ENCODE data around the gene CLOCK.

Gene CLOCK

GRCh38 chr4:55483315-55483714, 63.4 kb downstream of the CLOCK start:
- DNase-seq (ENCODE audit: low spot score), result no peak

GRCh38 chr4:55475394-55476243, 71.1 kb downstream of the CLOCK start:
- DNase-seq (ENCODE audit: low spot score), result no peak

- DNase-seq (ENCODE audit: low spot score), result no peak
Measured at GRCh38 chr4:55469979-55470378, 76.7 kb downstream of the CLOCK start.

DNA sequence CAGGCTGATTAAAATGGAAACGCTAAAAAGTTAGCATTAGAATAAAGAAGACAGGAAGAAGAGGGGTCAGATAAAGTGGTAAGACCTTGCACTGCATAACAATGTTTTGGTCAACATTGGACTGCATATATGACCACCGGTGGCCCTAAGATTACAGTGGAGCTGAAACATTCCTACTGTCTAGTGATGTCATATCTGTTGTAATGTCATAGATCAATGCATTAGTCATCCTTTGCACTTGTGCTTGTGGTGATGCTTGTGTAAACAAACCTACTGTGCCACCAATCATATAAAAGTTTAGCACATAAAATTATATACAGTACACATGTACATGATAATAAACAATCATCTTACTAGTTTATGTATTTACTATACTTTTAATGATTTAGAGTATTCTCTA, 78.0 kb downstream of the CLOCK start:
- no peak for DNase-seq (ENCODE audit: low spot score)

DNA sequence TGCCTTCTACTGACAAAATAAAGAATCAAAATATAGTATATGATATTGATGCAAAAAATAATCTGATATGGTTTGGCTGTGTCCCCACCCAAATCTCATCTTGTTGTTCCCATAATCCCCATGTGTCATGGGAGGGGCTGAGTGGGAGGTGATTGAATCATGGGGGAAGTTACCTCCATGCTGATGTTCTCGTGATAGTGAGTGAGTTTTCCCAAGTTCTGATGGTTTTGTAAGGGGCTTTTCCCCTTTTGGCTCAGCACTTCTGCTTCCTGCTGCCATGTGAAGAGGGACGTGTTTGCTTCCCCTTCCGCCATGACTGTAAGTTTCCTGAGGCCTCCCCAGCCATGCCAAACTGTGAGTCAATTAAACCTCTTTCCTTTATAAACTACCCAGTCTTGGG, 80.7 kb downstream of the CLOCK start:
- no peak for DNase-seq (ENCODE audit: low spot score)

GRCh38 chr4:55458611-55459010, 88.1 kb downstream of the CLOCK start:
- DNase-seq (ENCODE audit: low spot score), result no peak

DNA sequence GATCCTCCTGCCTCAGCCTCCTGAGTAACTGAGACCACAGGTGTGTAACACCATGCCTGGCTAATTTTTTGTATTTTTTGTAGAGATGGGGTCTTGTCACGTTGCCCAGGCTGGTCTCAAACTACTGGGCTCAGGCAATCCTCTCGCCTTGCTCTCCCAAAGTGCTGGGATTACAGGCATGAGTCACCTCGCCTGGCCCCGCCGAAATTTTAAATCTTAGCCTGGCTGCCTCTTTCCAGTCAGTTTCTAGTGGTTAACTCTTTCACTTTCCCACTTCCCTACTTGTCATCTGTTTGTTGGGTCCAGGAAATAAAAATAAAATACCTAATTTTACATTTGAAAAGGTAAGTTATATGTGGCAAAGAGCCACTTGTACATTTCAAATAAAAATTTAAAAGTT, 88.5 kb downstream of the CLOCK start:
- no peak for DNase-seq (ENCODE audit: low spot score)

DNA sequence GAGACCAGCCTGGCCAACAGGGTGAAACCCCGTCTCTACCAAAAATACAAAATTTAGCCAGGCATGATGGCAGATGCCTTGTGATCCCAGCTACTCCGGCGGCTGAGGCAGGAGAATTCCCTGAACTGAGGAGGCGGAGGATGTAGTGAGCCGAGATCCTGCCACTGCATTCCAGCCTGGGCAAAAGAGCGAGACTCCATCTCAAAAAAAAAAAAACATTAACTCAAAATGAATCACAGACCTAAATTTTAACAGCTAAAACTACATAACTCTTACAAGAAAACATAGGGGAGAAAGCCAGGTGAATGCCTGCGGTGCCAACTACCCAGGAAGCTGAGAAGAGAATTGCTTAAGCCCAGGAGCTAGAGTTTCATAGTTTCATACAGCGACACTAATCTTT, 96.1 kb downstream of the CLOCK start:
- no peak for DNase-seq (ENCODE audit: low spot score)

DNA sequence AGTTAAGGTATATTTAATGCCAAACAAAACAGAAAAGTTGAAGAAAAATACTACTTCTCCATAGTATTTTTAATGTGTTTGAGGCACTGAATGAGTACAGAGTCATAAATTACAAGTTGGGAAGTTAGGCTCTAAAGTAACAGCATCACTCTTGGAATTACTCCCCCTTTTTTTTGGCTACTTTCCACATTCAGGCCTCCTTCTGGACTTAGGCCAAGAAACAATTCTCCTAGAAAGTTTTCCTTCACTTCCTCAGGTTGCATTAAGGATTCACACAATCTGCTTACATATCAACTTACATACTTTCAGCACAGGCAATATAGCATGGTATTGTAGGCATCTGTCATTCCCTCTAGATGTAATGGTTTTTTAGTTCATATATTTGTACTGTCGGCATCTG, 98.9 kb downstream of the CLOCK start:
- DNase-seq (ENCODE audit: low spot score), result no peak

GRCh38 chr4:55447108-55447708, 99.5 kb downstream of the CLOCK start:
- no peak for DNase-seq (ENCODE audit: low spot score)

DNA sequence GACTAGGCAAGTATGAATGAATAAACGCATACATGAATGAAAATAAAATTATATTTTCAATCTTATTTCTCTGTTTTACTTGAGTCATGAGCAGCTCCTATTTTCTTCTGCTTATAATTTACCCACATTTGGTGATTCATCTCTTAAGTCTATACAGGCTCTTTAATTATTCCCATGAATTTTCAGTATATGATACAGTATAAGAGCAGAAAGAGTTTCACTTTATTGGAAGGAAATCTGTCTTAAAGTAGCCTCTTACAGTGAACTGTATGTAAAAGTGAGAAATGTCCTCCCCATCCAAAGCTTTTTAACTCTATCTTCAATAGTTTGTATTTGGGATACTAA, 100.2 kb downstream of the CLOCK start:
- no peak for DNase-seq (ENCODE audit: low spot score)

- DNase-seq (ENCODE audit: low spot score), result no peak
Measured at GRCh38 chr4:55445921-55446577, 100.7 kb downstream of the CLOCK start.

DNA sequence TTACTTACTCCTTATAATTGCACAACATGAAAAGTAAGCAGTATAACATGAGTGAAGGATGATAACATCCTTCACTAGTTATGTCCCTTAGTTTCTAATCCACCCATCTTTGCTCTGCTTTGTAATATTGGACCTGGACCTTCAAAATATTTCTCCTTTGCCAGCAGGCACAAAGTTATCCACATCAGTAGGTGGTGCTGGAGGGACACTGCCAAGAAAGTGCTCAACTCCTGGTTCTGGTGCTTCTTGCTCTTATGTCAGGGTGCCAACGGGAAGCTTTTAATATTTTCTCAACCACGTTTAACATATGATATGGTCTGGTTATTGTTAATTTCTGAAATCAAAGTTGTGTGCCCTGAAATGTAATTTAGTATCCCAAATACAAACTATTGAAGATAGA, 101.9 kb downstream of the CLOCK start:
- no peak for DNase-seq (ENCODE audit: low spot score)

- no peak for DNase-seq (ENCODE audit: low spot score)
Measured at GRCh38 chr4:55442541-55442940, 104.2 kb downstream of the CLOCK start.

- DNase-seq (ENCODE audit: low spot score), result no peak
Measured at GRCh38 chr4:55440786-55441185, 105.9 kb downstream of the CLOCK start.

GRCh38 chr4:55439023-55439422, 107.7 kb downstream of the CLOCK start:
- DNase-seq (ENCODE audit: low spot score), result no peak

DNA sequence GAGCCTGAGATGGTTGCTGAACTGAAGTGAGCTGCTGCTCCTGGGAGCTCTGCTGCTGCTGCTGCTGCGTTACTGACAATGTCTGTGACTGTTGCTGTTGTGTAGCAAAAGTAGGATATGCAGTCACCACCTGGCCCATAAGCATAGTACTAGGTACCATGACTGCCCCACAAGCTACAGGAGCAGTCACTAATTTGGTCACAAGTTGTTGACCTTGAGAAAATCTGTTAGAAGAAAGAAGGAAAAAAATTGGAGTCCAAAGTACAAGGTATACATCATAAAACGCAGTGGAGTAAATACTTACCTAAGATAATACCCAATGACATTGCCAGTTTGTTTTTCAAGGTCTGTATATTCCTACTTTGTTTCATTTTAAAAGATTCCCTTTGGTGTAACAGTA, 108.4 kb downstream of the CLOCK start:
- no peak for DNase-seq (ENCODE audit: low spot score)

DNA sequence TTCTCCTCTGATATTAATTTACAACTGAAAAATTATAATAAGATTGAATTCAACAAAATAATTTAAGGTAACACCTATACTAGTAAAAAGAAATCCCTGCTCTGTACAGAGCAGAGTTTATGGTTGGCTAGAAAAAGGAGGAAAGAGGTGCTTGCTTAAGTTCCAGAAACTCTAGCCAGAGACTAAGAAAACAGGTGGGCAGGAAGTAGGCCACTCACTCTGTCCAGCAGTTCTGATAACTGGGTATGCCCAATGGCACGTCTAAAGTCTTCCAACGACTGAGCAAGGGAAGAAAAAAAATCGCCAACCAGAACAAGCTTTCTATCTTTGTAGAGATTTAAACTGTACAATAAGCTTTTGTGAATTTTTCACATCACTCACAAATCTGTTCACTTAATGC, 108.9 kb downstream of the CLOCK start:
- no peak for DNase-seq (ENCODE audit: low spot score)

DNA sequence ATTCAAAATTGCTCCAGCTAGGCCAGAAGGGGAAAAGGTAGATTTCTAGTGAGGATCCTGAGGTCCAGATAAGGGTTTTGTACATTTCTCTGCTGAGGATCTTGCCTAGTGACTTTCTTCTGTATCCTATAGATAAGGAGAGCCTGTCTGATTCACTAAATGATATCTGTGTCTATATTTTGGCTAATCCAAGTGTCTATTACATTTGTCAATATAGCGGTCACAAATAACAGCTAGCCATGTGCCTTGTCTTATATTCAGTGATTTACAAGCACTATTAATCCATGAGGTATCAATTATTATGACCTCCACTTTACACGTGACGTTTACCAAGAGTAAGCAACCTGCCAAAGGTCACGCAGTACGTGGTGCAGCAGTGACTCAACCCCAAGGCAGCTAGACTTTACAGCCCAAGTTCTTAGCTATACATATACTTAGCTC, 109.3 kb downstream of the CLOCK start:
- no peak for DNase-seq (ENCODE audit: low spot score)

- DNase-seq (ENCODE audit: low spot score), result no peak
Measured at GRCh38 chr4:55435141-55435841, 111.4 kb downstream of the CLOCK start.

DNA sequence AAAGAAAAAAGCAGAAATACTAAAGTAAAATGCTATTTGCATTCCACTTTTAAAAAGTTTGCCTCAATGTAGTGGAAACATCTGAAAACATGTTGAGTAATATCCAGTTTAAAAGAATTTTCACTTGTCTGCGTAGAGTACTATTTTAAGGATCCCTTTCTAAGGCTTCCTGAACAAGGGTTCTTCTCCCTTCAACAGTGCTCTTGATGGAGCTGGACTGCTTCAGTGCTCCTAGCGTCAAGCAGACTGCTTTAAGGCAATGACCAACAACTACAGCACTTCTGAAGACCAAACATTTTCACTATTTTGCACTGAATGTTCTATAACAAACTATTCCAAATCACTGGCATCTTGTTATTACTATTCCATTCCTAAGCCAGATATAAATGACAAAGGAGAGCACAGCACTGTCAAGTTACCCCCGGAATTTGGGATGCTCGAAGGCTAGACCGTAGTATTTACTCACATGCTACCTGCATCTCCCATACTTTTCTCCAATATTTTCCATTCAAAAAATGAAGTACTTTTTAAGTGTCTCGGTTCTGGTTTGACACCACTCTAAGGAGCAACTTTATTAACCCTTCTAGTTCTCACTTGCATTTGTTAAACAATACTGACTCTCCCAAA, 114.9 kb downstream of the CLOCK start:
- no peak for DNase-seq (ENCODE audit: low spot score)

GRCh38 chr4:55424791-55425190, 121.9 kb downstream of the CLOCK start:
- DNase-seq (ENCODE audit: low spot score), result no peak

Measured in HuH-7.5 (cell line).